ENCODE measurements around the gene KRTAP10-7.
"Not testable (repeated sequence)": the region's sequence is repeated elsewhere in the genome, so short reads cannot be mapped to it uniquely, and the experiment has no call there.

Gene KRTAP10-7

GRCh38 chr21:44606495-44606894 lies 6.1 kb downstream of the KRTAP10-7 start:
- DNase-seq (ENCODE audit: low read depth), result no peak
- in situ Hi-C loops (cut with HindIII; ENCODE audit: low sequenced_read_pairs), result no loop called here
- TF ChIP-seq CTCF (IDR thresholded peaks at IDR 0.05; ENCODE audit: low read depth, low read length, missing control alignments), result no peak
- no peak overlapping the region for H3K4me3 ChIP-seq (ENCODE audit: low read depth, low read length)

GRCh38 chr21:44609193-44609592 lies 8.8 kb downstream of the KRTAP10-7 start:
- no peak overlapping the region for H3K4me3 ChIP-seq (ENCODE audit: low read depth, low read length)
- in situ Hi-C loops (cut with HindIII; ENCODE audit: low sequenced_read_pairs), result no loop called here
- no peak for TF ChIP-seq CTCF (IDR thresholded peaks at IDR 0.05; ENCODE audit: low read depth, low read length, missing control alignments)
- no peak for DNase-seq (ENCODE audit: low read depth)

- H3K4me3 ChIP-seq (ENCODE audit: low read depth, low read length); DNase-seq (ENCODE audit: low read depth); in situ Hi-C loops (cut with HindIII; ENCODE audit: low sequenced_read_pairs): not testable (repeated sequence)
Measured at GRCh38 chr21:44610157-44610843, 9.9 kb downstream of the KRTAP10-7 start.

GRCh38 chr21:44611551-44611950 lies 11.2 kb downstream of the KRTAP10-7 start:
- no peak for DNase-seq (ENCODE audit: low read depth)
- TF ChIP-seq CTCF (IDR thresholded peaks at IDR 0.05; ENCODE audit: low read depth, low read length, missing control alignments), result no peak
- H3K4me3 ChIP-seq (ENCODE audit: low read depth, low read length), result no peak overlapping the region
- in situ Hi-C loops (cut with HindIII; ENCODE audit: low sequenced_read_pairs), result no loop called here

- in situ Hi-C loops (cut with HindIII; ENCODE audit: low sequenced_read_pairs), result no loop called here
- no peak within 1 kb of the TSS for H3K4me3 ChIP-seq (ENCODE audit: low read depth, low read length)
- no peak for DNase-seq (ENCODE audit: low read depth)
- TF ChIP-seq CTCF (IDR thresholded peaks at IDR 0.05; ENCODE audit: low read depth, low read length, missing control alignments), result no peak
Measured at GRCh38 chr21:44612029-44612486, 11.7 kb downstream of the KRTAP10-7 start, which contains the start of gene KRTAP10-8. Gene KRTAP10-8, plus strand, starts transcription at chr21:44612079. Its CDS starts 22 bp downstream, at chr21:44612101.

GRCh38 chr21:44612669-44613229 lies 12.4 kb downstream of the KRTAP10-7 start:
- in situ Hi-C loops (cut with HindIII; ENCODE audit: low sequenced_read_pairs), result no loop called here
- no peak for TF ChIP-seq CTCF (IDR thresholded peaks at IDR 0.05; ENCODE audit: low read depth, low read length, missing control alignments)
- H3K4me3 ChIP-seq (ENCODE audit: low read depth, low read length), result no peak overlapping the region
- DNase-seq (ENCODE audit: low read depth), result no peak

Measured in astrocyte of the cerebellum (primary cell).